ENCODE results near the gene MPL. TPM values are rescaled to one million over a fixed set of nuclear protein-coding genes. Genes with fewer than 3 reads are reported as not detected.

MPL gene
- total and polyA plus RNA-seq, 2 of the 13 experiments (the other 11 are each of a cell fraction or from before 2014, with no cell fraction given): not detected

GRCh38 chr1:43340559-43340958, 2.9 kb downstream of the MPL start (continued):
- TF ChIP-seq ARID3A (IDR thresholded peaks at IDR 0.05; ENCODE audit: low read depth, low read length) (peak; percentile 90), NR2F2 (IDR thresholded peaks at IDR 0.05; ENCODE audit: borderline replicate concordance, low read depth) (peak; percentile 21; the same call in 1 of the 2 replicates), ZMYM4 (CRISPR knock-in tag; IDR thresholded peaks at IDR 0.05) (no peak), SOX5 (CRISPR knock-in tag; IDR thresholded peaks at IDR 0.05; ENCODE audit: borderline replicate concordance) (0 out of 2 replicates have a peak, but pooled peaks have one; percentile 18), HMG20B (CRISPR knock-in tag; conservative IDR thresholded peaks at IDR 0.05) (0 out of 2 replicates have a peak, but pooled peaks have one; percentile 39), ZBTB14 (CRISPR knock-in tag; IDR thresholded peaks at IDR 0.05) (no peak), FOXA3 (CRISPR knock-in tag; IDR thresholded peaks at IDR 0.05) (peak; percentile 14; the same call in 1 of the 2 replicates), ATF3 (CRISPR knock-in tag; IDR thresholded peaks at IDR 0.05) (no peak), FOXA1 (IDR thresholded peaks at IDR 0.05) (no peak), FOXA1 (CRISPR knock-in tag; IDR thresholded peaks at IDR 0.05) (0 out of 2 replicates have a peak, but pooled peaks have one; percentile 7), STAT6 (CRISPR knock-in tag; IDR thresholded peaks at IDR 0.05; ENCODE audit: borderline replicate concordance) (no peak), BCL6 (CRISPR knock-in tag; IDR thresholded peaks at IDR 0.05) (0 out of 2 replicates have a peak, but pooled peaks have one; percentile 44), RFXAP (CRISPR knock-in tag; IDR thresholded peaks at IDR 0.05; ENCODE audit: borderline replicate concordance) (0 out of 2 replicates have a peak, but pooled peaks have one; percentile 22), ZNF639 (CRISPR knock-in tag; conservative IDR thresholded peaks at IDR 0.05) (no peak), ZBTB46 (CRISPR knock-in tag; IDR thresholded peaks at IDR 0.05; ENCODE audit: borderline replicate concordance) (no peak), FOXJ3 (CRISPR knock-in tag; IDR thresholded peaks at IDR 0.05; ENCODE audit: borderline replicate concordance) (0 out of 2 replicates have a peak, but pooled peaks have one; percentile 30), TOPORS (CRISPR knock-in tag; IDR thresholded peaks at IDR 0.05) (no peak)

Measured in HepG2 (cell line).